Neural cell (in vitro differentiated cells): Measurements from ENCODE around the gene ATF7.

Source experiments
- CTCF ChIP-seq: fragments of 450-650 bp; IDR thresholded peaks from 2 replicates; pipeline ENCODE4 v1.5.1; 2014; ENCODE audit warnings: antibody characterized with exemption, mild to moderate bottlenecking, moderate library complexity; ENCODE audit not compliant: poor library complexity, severe bottlenecking
- EP300 ChIP-seq: fragments of 450-650 bp; conservative IDR thresholded peaks from 2 replicates; pipeline ENCODE4 v1.6.1; 2014; ENCODE audit warnings: antibody characterized with exemption, mild to moderate bottlenecking, moderate library complexity; ENCODE audit not compliant: poor library complexity, severe bottlenecking
- EZH2 ChIP-seq: fragments of 200-600, 300-800 bp; shearing (Covaris generic), sonication (generic); IDR thresholded peaks from 2 replicates; pipeline ENCODE4 v1.6.1; 2014; ENCODE audit warnings: antibody characterized with exemption, low read length, borderline replicate concordance, mild to moderate bottlenecking; ENCODE audit not compliant: insufficient read depth, poor library complexity, severe bottlenecking
- MXI1 ChIP-seq: fragments of 450-650 bp; conservative IDR thresholded peaks from 2 replicates; pipeline ENCODE4 v1.6.1; 2014; ENCODE audit warnings: antibody characterized with exemption, mild to moderate bottlenecking; ENCODE audit not compliant: poor library complexity, severe bottlenecking
- POLR2AphosphoS5 ChIP-seq: IDR thresholded peaks from 2 replicates; pipeline ENCODE4 v1.6.1; 2012
- RAD21 ChIP-seq: fragments of 450-650 bp; conservative IDR thresholded peaks from 2 replicates; pipeline ENCODE4 v1.6.1; 2014; ENCODE audit warnings: antibody characterized with exemption, mild to moderate bottlenecking, moderate library complexity
- REST ChIP-seq: IDR thresholded peaks from 2 replicates; pipeline ENCODE4 v1.6.1; 2012; ENCODE audit warnings: borderline replicate concordance
- TAF1 ChIP-seq: IDR thresholded peaks from 2 replicates; pipeline ENCODE4 v1.6.1; 2012; ENCODE audit warnings: low read depth

- TF ChIP-seq EZH2 (no peak), CTCF (no peak), POLR2AphosphoS5 (no peak), EP300 (no peak), REST (no peak), MXI1 (no peak), TAF1 (no peak), RAD21 (no peak)
Observed at GRCh38 chr12:53590652-53591051, 35.5 kb downstream of the ATF7 start.
